Activated T-cell treated with anti-CD3 and anti-CD28 coated beads, Interleukin-2, amount 50 U/mL, for 1 hour (primary cell): ENCODE measurements around the gene GATA3.

ENCODE experiments used
- DNase-seq: peaks from one replicate; pipeline ENCODE4 v3.0.0-alpha.2; 2020

The GATA3 gene

GRCh38 chr10:8065651-8066050 is 11.2 kb downstream of the GATA3 start:
- DNase-seq, result no peak

- no peak for DNase-seq
Observed at GRCh38 chr10:8066124-8066523, 11.6 kb downstream of the GATA3 start.

- DNase-seq, result no peak
Observed at GRCh38 chr10:8066797-8067196, 12.3 kb downstream of the GATA3 start.

- no peak for DNase-seq
Observed at GRCh38 chr10:8069108-8069507, 14.6 kb downstream of the GATA3 start.

GRCh38 chr10:8069627-8070026 is 15.1 kb downstream of the GATA3 start:
- DNase-seq, result no peak

- no peak for DNase-seq
Observed at GRCh38 chr10:8070440-8070839, 16.0 kb downstream of the GATA3 start.

GRCh38 chr10:8071006-8071405 is 16.5 kb downstream of the GATA3 start:
- DNase-seq, result no peak

- no peak for DNase-seq
Observed at GRCh38 chr10:8071666-8072065, 17.2 kb downstream of the GATA3 start.

GRCh38 chr10:8072211-8072610 is 17.7 kb downstream of the GATA3 start:
- DNase-seq, result no peak

GRCh38 chr10:8073691-8074416 is 19.4 kb downstream of the GATA3 start:
- no peak for DNase-seq

GRCh38 chr10:8074881-8075280 is 20.4 kb downstream of the GATA3 start:
- no peak for DNase-seq

GRCh38 chr10:8075282-8076260 is 21.1 kb downstream of the GATA3 start:
- DNase-seq, result no peak

GRCh38 chr10:8076933-8077332 is 22.4 kb downstream of the GATA3 start:
- DNase-seq, result no peak

- no peak for DNase-seq
Observed at GRCh38 chr10:8078027-8078426, 23.5 kb downstream of the GATA3 start.

- DNase-seq, result no peak
Observed at GRCh38 chr10:8079126-8079525, 24.6 kb downstream of the GATA3 start.

GRCh38 chr10:8084799-8085198 is 30.3 kb downstream of the GATA3 start:
- no peak for DNase-seq

GRCh38 chr10:8085251-8085650 is 30.8 kb downstream of the GATA3 start:
- no peak for DNase-seq

GRCh38 chr10:8086315-8086714 is 31.8 kb downstream of the GATA3 start:
- no peak for DNase-seq

GRCh38 chr10:8088504-8088903 is 34.0 kb downstream of the GATA3 start:
- no peak for DNase-seq

GRCh38 chr10:8092428-8092827 is 37.9 kb downstream of the GATA3 start:
- no peak for DNase-seq

- DNase-seq, result no peak
Observed at GRCh38 chr10:8095959-8096358, 41.5 kb downstream of the GATA3 start.

- no peak for DNase-seq
Observed at GRCh38 chr10:8096931-8097330, 42.4 kb downstream of the GATA3 start.

GRCh38 chr10:8100366-8100765 is 45.9 kb downstream of the GATA3 start:
- DNase-seq, result no peak
